HUES48 (cell line): Measurements from ENCODE around the gene NOS1.

ENCODE experiments used
- H3K27ac ChIP-seq: one replicate; pipeline ENCODE4 v1.7.0; 2013; ENCODE audit warnings: low read depth, low read length, inconsistent platforms
- H3K27me3 ChIP-seq: 2 replicates; pipeline ENCODE4 v1.6.1; 2013; ENCODE audit warnings: mild to moderate bottlenecking, low read length; ENCODE audit not compliant: control insufficient read depth, insufficient read depth
- H3K36me3 ChIP-seq: 2 replicates; pipeline ENCODE4 v1.6.1; 2013; ENCODE audit warnings: low read length; ENCODE audit not compliant: control insufficient read depth, insufficient read depth
- H3K4me1 ChIP-seq: 2 replicates; pipeline ENCODE4 v1.6.1; 2013; ENCODE audit warnings: mild to moderate bottlenecking, low read length; ENCODE audit not compliant: control insufficient read depth, insufficient read depth
- H3K4me3 ChIP-seq: 2 replicates; pipeline ENCODE4 v1.5.1; 2013; ENCODE audit warnings: mild to moderate bottlenecking, low read depth, low read length
- H3K9ac ChIP-seq: 2 replicates; pipeline ENCODE4 v1.6.1; 2013; ENCODE audit warnings: mild to moderate bottlenecking, low read depth, low read length, moderate library complexity
- H3K9me3 ChIP-seq: 2 replicates; pipeline ENCODE4 v1.6.1; 2013; ENCODE audit warnings: low read length; ENCODE audit not compliant: control insufficient read depth, insufficient read depth

Gene NOS1

GRCh38 chr12:117300174-117300573 is 61.3 kb downstream of the NOS1 start:
- no peaks in the 10 kb centered on the region for H3K4me1 ChIP-seq
- H3K27ac ChIP-seq = no peak overlapping the region
- H3K9ac ChIP-seq = no peak overlapping the region
- no peaks in the 10 kb centered on the region for H3K36me3 ChIP-seq
- no peaks in the 10 kb centered on the region for H3K27me3 ChIP-seq
- no peak overlapping the region for H3K4me3 ChIP-seq
- peaks cover 3% of the 10 kb centered on the region; the same call in 1 of the 2 replicates for H3K9me3 ChIP-seq

- no peaks in the 10 kb centered on the region for H3K36me3 ChIP-seq
- H3K27ac ChIP-seq = no peak overlapping the region
Measured at GRCh38 chr12:117298648-117299225, 62.7 kb downstream of the NOS1 start.

GRCh38 chr12:117298191-117298590 is 63.2 kb downstream of the NOS1 start:
- peaks cover 3% of the 10 kb centered on the region; the same call in 1 of the 2 replicates for H3K9me3 ChIP-seq
- H3K4me3 ChIP-seq = no peak overlapping the region
- H3K27ac ChIP-seq = no peak overlapping the region
- no peak overlapping the region for H3K9ac ChIP-seq
- H3K4me1 ChIP-seq = no peaks in the 10 kb centered on the region; the same call in 1 of the 2 replicates
- no peaks in the 10 kb centered on the region for H3K27me3 ChIP-seq
- no peaks in the 10 kb centered on the region for H3K36me3 ChIP-seq

More at GRCh38 chr12:117298648-117299225, 62.7 kb downstream of the NOS1 start:
- Histone ChIP-seq H3K4me3 (no peak overlapping the region), H3K9ac (no peak overlapping the region), H3K4me1 (no peaks in the 10 kb centered on the region; the same call in 1 of the 2 replicates), H3K27me3 (no peaks in the 10 kb centered on the region), H3K9me3 (peaks cover 3% of the 10 kb centered on the region; the same call in 1 of the 2 replicates)

- H3K27ac ChIP-seq = no peak overlapping the region
- no peaks in the 10 kb centered on the region; the same call in 1 of the 2 replicates for H3K4me1 ChIP-seq
- H3K9me3 ChIP-seq = peaks cover 3% of the 10 kb centered on the region; the same call in 1 of the 2 replicates
- no peak overlapping the region for H3K4me3 ChIP-seq
- H3K9ac ChIP-seq = no peak overlapping the region
- H3K27me3 ChIP-seq = no peaks in the 10 kb centered on the region
- no peaks in the 10 kb centered on the region for H3K36me3 ChIP-seq
Measured at GRCh38 chr12:117294189-117294603, 67.2 kb downstream of the NOS1 start.

- Histone ChIP-seq H3K9ac (no peak overlapping the region), H3K9me3 (peaks cover 3% of the 10 kb centered on the region; the same call in 1 of the 2 replicates), H3K36me3 (no peaks in the 10 kb centered on the region), H3K4me1 (no peaks in the 10 kb centered on the region; the same call in 1 of the 2 replicates), H3K4me3 (no peak overlapping the region), H3K27me3 (no peaks in the 10 kb centered on the region), H3K27ac (no peak overlapping the region)
Measured at GRCh38 chr12:117293510-117293909, 67.9 kb downstream of the NOS1 start.

GRCh38 chr12:117292688-117293087 is 68.7 kb downstream of the NOS1 start:
- H3K4me3 ChIP-seq = no peak overlapping the region
- H3K9me3 ChIP-seq = peaks cover 3% of the 10 kb centered on the region; the same call in 1 of the 2 replicates
- H3K36me3 ChIP-seq = no peaks in the 10 kb centered on the region
- no peaks in the 10 kb centered on the region for H3K27me3 ChIP-seq
- no peaks in the 10 kb centered on the region; the same call in 1 of the 2 replicates for H3K4me1 ChIP-seq
- no peak overlapping the region for H3K9ac ChIP-seq
- no peak overlapping the region for H3K27ac ChIP-seq

- no peak overlapping the region for H3K9ac ChIP-seq
- H3K9me3 ChIP-seq = no peaks in the 10 kb centered on the region; the same call in 1 of the 2 replicates
- H3K36me3 ChIP-seq = no peaks in the 10 kb centered on the region
- no peak overlapping the region for H3K27ac ChIP-seq
- H3K27me3 ChIP-seq = no peaks in the 10 kb centered on the region
- no peak overlapping the region for H3K4me3 ChIP-seq
- H3K4me1 ChIP-seq = peaks cover 9% of the 10 kb centered on the region
Measured at GRCh38 chr12:117284140-117284539, 77.3 kb downstream of the NOS1 start.

- Histone ChIP-seq H3K4me1 (peaks cover 19% of the 10 kb centered on the region), H3K27ac (no peak overlapping the region), H3K4me3 (no peak overlapping the region), H3K9ac (no peak overlapping the region), H3K36me3 (no peaks in the 10 kb centered on the region), H3K27me3 (no peaks in the 10 kb centered on the region), H3K9me3 (no peaks in the 10 kb centered on the region)
Measured at GRCh38 chr12:117282490-117282889, 78.9 kb downstream of the NOS1 start.

- H3K4me3 ChIP-seq = no peak overlapping the region
- no peak overlapping the region for H3K9ac ChIP-seq
- no peaks in the 10 kb centered on the region for H3K27me3 ChIP-seq
- peaks cover 21% of the 10 kb centered on the region for H3K4me1 ChIP-seq
- H3K27ac ChIP-seq = no peak overlapping the region
- no peaks in the 10 kb centered on the region for H3K36me3 ChIP-seq
- H3K9me3 ChIP-seq = no peaks in the 10 kb centered on the region
Measured at GRCh38 chr12:117280019-117280680, 81.3 kb downstream of the NOS1 start.

- no peaks in the 10 kb centered on the region for H3K9me3 ChIP-seq
- H3K27ac ChIP-seq = no peak overlapping the region
- H3K36me3 ChIP-seq = no peaks in the 10 kb centered on the region
- H3K4me3 ChIP-seq = no peak overlapping the region
- no peak overlapping the region for H3K9ac ChIP-seq
- H3K4me1 ChIP-seq = peaks cover 21% of the 10 kb centered on the region
- no peaks in the 10 kb centered on the region for H3K27me3 ChIP-seq
Measured at GRCh38 chr12:117279606-117280005, 81.8 kb downstream of the NOS1 start.

GRCh38 chr12:117277875-117278274 is 83.6 kb downstream of the NOS1 start:
- no peak overlapping the region for H3K4me3 ChIP-seq
- no peaks in the 10 kb centered on the region for H3K27me3 ChIP-seq
- no peaks in the 10 kb centered on the region for H3K36me3 ChIP-seq

More at GRCh38 chr12:117277875-117278274, 83.6 kb downstream of the NOS1 start:
- Histone ChIP-seq H3K4me1 (peaks cover 21% of the 10 kb centered on the region), H3K9me3 (no peaks in the 10 kb centered on the region), H3K9ac (no peak overlapping the region), H3K27ac (no peak overlapping the region)
